ENCODE measurements around the gene RNF167. TPM values are rescaled to one million over a fixed set of nuclear protein-coding genes. Genes with fewer than 3 reads are reported as not detected.
A peak's percentile ranks its signal among the peaks of the same experiment; 100 is the strongest.

The RNF167 gene
- total RNA-seq, 1 donor from 2014 or later: 119 TPM

- H3K9me3 Mint-ChIP-seq: no peaks in the 10 kb centered on the region
- intact Hi-C loops (cut with micrococcal nuclease): no loop called here
- peaks cover 64% of the 10 kb centered on the region for H3K36me3 Mint-ChIP-seq (ENCODE audit: low read depth)
- DNase-seq: no peak
- H3K4me3 Mint-ChIP-seq: no peak overlapping the region
- peak overlapping the region; percentile 18 for H3K27ac Mint-ChIP-seq
- H3K27me3 Mint-ChIP-seq: no peaks in the 10 kb centered on the region
- H3K4me1 Mint-ChIP-seq: peaks cover 3% of the 10 kb centered on the region
Observed at GRCh38 chr17:4973256-4974114, 33.4 kb downstream of the RNF167 start.

GRCh38 chr17:4974115-4974670 is 34.1 kb downstream of the RNF167 start:
- H3K9me3 Mint-ChIP-seq: no peaks in the 10 kb centered on the region
- H3K27ac Mint-ChIP-seq: no peak overlapping the region
- intact Hi-C loops (cut with micrococcal nuclease): no loop called here
- H3K27me3 Mint-ChIP-seq: no peaks in the 10 kb centered on the region
- peaks cover 69% of the 10 kb centered on the region for H3K36me3 Mint-ChIP-seq (ENCODE audit: low read depth)
- DNase-seq: no peak
- H3K4me1 Mint-ChIP-seq: peaks cover 3% of the 10 kb centered on the region
- no peak overlapping the region for H3K4me3 Mint-ChIP-seq

GRCh38 chr17:4978726-4979125 is 38.7 kb downstream of the RNF167 start:
- H3K4me3 Mint-ChIP-seq: no peak overlapping the region
- intact Hi-C loops (cut with micrococcal nuclease): no loop called here
- no peak for DNase-seq
- H3K9me3 Mint-ChIP-seq: no peaks in the 10 kb centered on the region
- no peaks in the 10 kb centered on the region for H3K27me3 Mint-ChIP-seq
- peaks cover 77% of the 10 kb centered on the region for H3K36me3 Mint-ChIP-seq (ENCODE audit: low read depth)
- peaks cover 21% of the 10 kb centered on the region for H3K4me1 Mint-ChIP-seq
- H3K27ac Mint-ChIP-seq: no peak overlapping the region

GRCh38 chr17:4980644-4981216 is 40.7 kb downstream of the RNF167 start:
- Mint-ChIP-seq H3K9me3 (no peaks in the 10 kb centered on the region), H3K27ac (peak overlapping the region; percentile 72), H3K36me3 (ENCODE audit: low read depth) (peaks cover 66% of the 10 kb centered on the region), H3K4me3 (no peak overlapping the region), H3K4me1 (peaks cover 24% of the 10 kb centered on the region), H3K27me3 (no peaks in the 10 kb centered on the region)
- DNase-seq: peak; percentile 89
- intact Hi-C loops (cut with micrococcal nuclease): loop anchor here (1.0 kb wide), 1 partner anchor 82 kb away; no protein-coding TSS in a partner anchor

GRCh38 chr17:4982305-4982704 is 42.2 kb downstream of the RNF167 start:
- Mint-ChIP-seq H3K4me1 (peaks cover 35% of the 10 kb centered on the region), H3K27me3 (no peaks in the 10 kb centered on the region), H3K27ac (no peak overlapping the region), H3K36me3 (ENCODE audit: low read depth) (peaks cover 63% of the 10 kb centered on the region), H3K4me3 (no peak overlapping the region), H3K9me3 (no peaks in the 10 kb centered on the region)
- DNase-seq: no peak
- intact Hi-C loops (cut with micrococcal nuclease): no loop called here

DNA sequence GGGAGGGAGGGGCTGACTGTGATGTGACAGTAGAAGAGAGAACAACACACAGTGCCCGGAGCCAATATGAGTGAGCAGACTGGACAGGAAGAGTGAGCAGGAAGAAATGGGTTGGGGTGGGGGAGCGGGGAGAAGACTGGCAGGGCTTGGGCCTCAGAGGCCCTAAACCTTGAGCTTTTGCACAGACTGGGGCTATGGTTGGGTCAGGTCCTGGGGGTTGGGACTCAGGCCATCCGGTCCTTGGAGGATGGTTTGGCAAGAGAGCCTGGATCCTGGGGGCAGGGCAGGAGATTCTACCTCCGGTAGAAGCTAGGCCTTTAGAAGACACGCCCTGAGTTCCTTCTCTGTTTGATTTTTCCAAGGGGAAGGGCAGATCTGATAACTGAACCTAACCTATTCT is 46.3 kb downstream of the RNF167 start:
- Mint-ChIP-seq H3K27me3 (no peaks in the 10 kb centered on the region), H3K4me1 (peaks cover 42% of the 10 kb centered on the region), H3K4me3 (peak overlapping the region; percentile 97), H3K36me3 (ENCODE audit: low read depth) (peaks cover 43% of the 10 kb centered on the region), H3K27ac (peak overlapping the region; percentile 93), H3K9me3 (no peaks in the 10 kb centered on the region)
- intact Hi-C loops (cut with micrococcal nuclease): loop anchor here (2.0 to 5.0 kb wide), 3 partner anchors 39 to 78 kb away; partner anchors contain the start of gene PFN1
- peak; percentile 77 for DNase-seq

GRCh38 chr17:4986951-4987766 is 47.1 kb downstream of the RNF167 start, which contains the start of gene CAMTA2:
Gene CAMTA2 (minus strand): TSS chr17:4987675. CDS start chr17:4986222, 1,453 bp downstream.
- H3K36me3 Mint-ChIP-seq (ENCODE audit: low read depth): peaks cover 42% of the 10 kb centered on the region
- H3K27me3 Mint-ChIP-seq: no peaks in the 10 kb centered on the region
- peak within 1 kb of the TSS; percentile 93 for H3K27ac Mint-ChIP-seq
- H3K4me3 Mint-ChIP-seq: peak within 1 kb of the TSS; percentile 97
- H3K9me3 Mint-ChIP-seq: no peaks in the 10 kb centered on the region
- peaks cover 45% of the 10 kb centered on the region for H3K4me1 Mint-ChIP-seq
- peak; percentile 96 for DNase-seq
- intact Hi-C loops (cut with micrococcal nuclease): loop anchor here (1.0 to 5.0 kb wide), 5 partner anchors 10 to 78 kb away; partner anchors contain the start of genes INCA1, KIF1C, PFN1 and SPAG7

DNA sequence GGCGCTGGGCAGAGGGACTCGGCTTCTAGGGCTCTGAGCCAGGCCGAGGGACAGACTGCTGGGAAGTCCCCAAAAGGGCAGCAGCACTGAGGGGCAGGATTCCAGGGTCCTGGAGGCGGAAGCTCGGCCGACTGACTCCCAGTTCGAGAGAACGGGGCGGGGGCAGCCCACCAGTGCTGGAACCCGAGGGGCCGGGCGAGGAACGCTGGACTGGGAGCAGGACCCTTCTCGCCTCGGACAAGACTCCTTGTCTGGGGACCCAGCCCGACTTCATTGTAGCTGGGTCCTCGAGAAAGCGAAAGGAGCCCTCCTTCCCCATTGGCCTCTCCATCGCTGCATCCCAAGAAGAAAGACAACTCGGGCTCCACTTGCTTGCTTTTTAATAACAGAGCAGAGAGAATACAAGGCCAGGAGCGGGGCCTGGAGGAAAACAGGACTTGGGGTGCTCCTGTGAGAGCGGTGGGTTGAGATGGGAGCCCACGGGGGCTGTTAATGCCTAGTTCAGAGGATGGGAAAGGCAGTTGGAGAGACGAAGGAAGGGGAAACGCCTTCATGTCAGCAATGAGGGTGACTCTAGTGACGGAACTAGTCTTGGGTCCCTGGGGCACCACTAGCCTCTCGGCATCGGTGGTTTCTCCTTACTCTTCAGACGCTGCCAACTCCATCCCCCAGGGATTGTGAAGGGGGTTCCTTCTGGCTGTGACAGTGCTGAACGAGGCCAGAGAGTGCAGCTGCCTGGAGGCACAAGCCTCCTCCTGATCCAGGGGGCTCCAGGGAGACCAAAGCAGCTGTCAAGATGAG is 47.9 kb downstream of the RNF167 start:
- H3K36me3 Mint-ChIP-seq (ENCODE audit: low read depth): peaks cover 35% of the 10 kb centered on the region
- peak overlapping the region; percentile 97 for H3K4me3 Mint-ChIP-seq
- H3K27ac Mint-ChIP-seq: peak overlapping the region; percentile 93
- peaks cover 43% of the 10 kb centered on the region for H3K4me1 Mint-ChIP-seq
- H3K9me3 Mint-ChIP-seq: no peaks in the 10 kb centered on the region
- no peaks in the 10 kb centered on the region for H3K27me3 Mint-ChIP-seq
- intact Hi-C loops (cut with micrococcal nuclease): loop anchor here (1.0 to 5.0 kb wide), 5 partner anchors 9 to 79 kb away; partner anchors contain the start of genes INCA1, KIF1C, PFN1 and SPAG7
- peak; percentile 64 for DNase-seq

DNA sequence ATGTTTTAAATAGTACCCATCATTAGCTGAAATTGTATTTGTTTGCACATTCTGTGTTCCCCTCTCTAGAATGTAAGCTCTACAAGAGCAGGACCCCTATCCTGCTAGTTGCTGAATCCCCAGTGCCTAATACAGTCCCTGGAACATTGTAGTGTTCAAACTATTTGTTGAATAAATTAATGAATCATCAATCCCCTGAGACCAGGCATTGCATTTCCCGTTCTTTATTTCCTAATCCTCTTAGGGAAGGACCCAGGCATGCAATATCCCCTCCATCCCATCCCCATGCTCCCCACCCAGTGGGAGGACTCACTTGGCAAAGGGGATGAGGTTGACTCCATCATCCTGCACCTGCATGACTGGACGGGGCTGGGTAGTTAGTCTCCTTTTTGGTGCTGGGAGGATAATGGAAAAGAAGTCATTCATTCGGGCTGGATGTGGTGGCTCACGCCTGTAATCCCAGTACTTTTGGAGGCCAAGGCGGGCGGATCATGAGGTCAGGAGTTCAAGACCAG is 54.1 kb downstream of the RNF167 start:
- Mint-ChIP-seq H3K4me1 (peaks cover 25% of the 10 kb centered on the region), H3K27ac (no peak overlapping the region), H3K4me3 (no peak overlapping the region), H3K36me3 (ENCODE audit: low read depth) (peaks cover 15% of the 10 kb centered on the region), H3K27me3 (peaks cover 6% of the 10 kb centered on the region), H3K9me3 (no peaks in the 10 kb centered on the region)
- no peak for DNase-seq
- intact Hi-C loops (cut with micrococcal nuclease): no loop called here

Other genes starting within 250 kb of the RNF167 start
- 140 and 141 TPM in 2 replicates for gene PELP1, start 236.1 kb upstream of the RNF167 start, total RNA-seq
- 189 and 193 TPM in 2 replicates for gene ARRB2, start 229.6 kb upstream of the RNF167 start, total RNA-seq
- gene MED11, start 208.8 kb upstream of the RNF167 start, total RNA-seq: 19.1 and 20.4 TPM in 2 replicates
- not detected in 2 replicates for gene ZMYND15, start 200.4 kb upstream of the RNF167 start, total RNA-seq
- gene CXCL16, start 200.3 kb upstream of the RNF167 start, total RNA-seq: 1.8 and 2.5 TPM in 2 replicates
- gene TM4SF5, start 168.4 kb upstream of the RNF167 start, total RNA-seq: not detected in 2 replicates
- not detected in 2 replicates for gene VMO1, start 153.9 kb upstream of the RNF167 start, total RNA-seq
- gene GLTPD2, start 151.3 kb upstream of the RNF167 start, total RNA-seq: not detected in 2 replicates
- gene PSMB6, start 144.1 kb upstream of the RNF167 start, total RNA-seq: 208 and 209 TPM in 2 replicates
- gene PLD2, start 133.1 kb upstream of the RNF167 start, total RNA-seq: 14.5 and 16.1 TPM in 2 replicates
- gene MINK1, start 106.9 kb upstream of the RNF167 start, total RNA-seq: 56.1 and 59.7 TPM in 2 replicates
- 1.4 and 1.7 TPM in 2 replicates for gene C17orf107, start 40.7 kb upstream of the RNF167 start, total RNA-seq
- gene CHRNE, start 37.2 kb upstream of the RNF167 start, total RNA-seq: 0.42 and 0.64 TPM in 2 replicates
- not detected in 2 replicates for gene GP1BA, start 8.0 kb upstream of the RNF167 start, total RNA-seq
- 104 and 106 TPM in 2 replicates for gene SLC25A11, start 222 bp upstream of the RNF167 start, total RNA-seq
- gene PFN1, start 8.3 kb downstream of the RNF167 start, total RNA-seq: 1,471 and 1,473 TPM in 2 replicates
- gene ENO3, start 10.9 kb downstream of the RNF167 start, total RNA-seq: 45.3 and 51.0 TPM in 2 replicates
- 58.7 and 62.3 TPM in 2 replicates for gene SPAG7, start 27.5 kb downstream of the RNF167 start, total RNA-seq
- 87.7 and 89.7 TPM in 2 replicates for gene CAMTA2, start 47.4 kb downstream of the RNF167 start, total RNA-seq
- gene INCA1, start 57.3 kb downstream of the RNF167 start, total RNA-seq: 0.56 and 0.69 TPM in 2 replicates
- 62.3 TPM in 2 replicates for gene KIF1C, start 57.7 kb downstream of the RNF167 start, total RNA-seq
- 0.14 TPM in 2 replicates for gene SLC52A1, start 95.2 kb downstream of the RNF167 start, total RNA-seq
- gene ZFP3, start 138.2 kb downstream of the RNF167 start, total RNA-seq: 1.9 and 2.6 TPM in 2 replicates
- 17.4 and 19.8 TPM in 2 replicates for gene ZNF232, start 171.6 kb downstream of the RNF167 start, total RNA-seq
- gene USP6, start 175.8 kb downstream of the RNF167 start, total RNA-seq: 0.02 TPM in 2 replicates